Neural cell (in vitro differentiated cells): ENCODE measurements around the gene NSUN6. TPM values are rescaled to one million over a fixed set of nuclear protein-coding genes. Genes with fewer than 3 reads are reported as not detected.

ENCODE experiments used
- H2AFZ ChIP-seq: fragments of 200-600, 300-800 bp; sonication (generic), shearing (Covaris generic); 2 replicates; pipeline ENCODE4 v1.6.0; 2014; ENCODE audit warnings: low read depth, mild to moderate bottlenecking, antibody characterized with exemption, low read length, moderate library complexity
- H3F3A ChIP-seq: fragments of 200-600 bp; shearing (Covaris generic); 2 replicates; pipeline ENCODE4 v1.6.1; 2016; ENCODE audit warnings: mild to moderate bottlenecking, moderate library complexity, mixed read lengths, antibody characterized with exemption, low read length; ENCODE audit not compliant: insufficient read depth, poor library complexity, severe bottlenecking
- H3K27ac ChIP-seq: fragments of 200-600, 300-800 bp; sonication (generic), shearing (Covaris generic); 2 replicates; pipeline ENCODE4 v1.5.1; 2014; ENCODE audit warnings: mild to moderate bottlenecking, low read length, moderate library complexity
- H3K27me3 ChIP-seq: fragments of 300-800, 200-600 bp; sonication (generic), shearing (Covaris generic); 2 replicates; pipeline ENCODE4 v1.6.0; 2014; ENCODE audit warnings: mild to moderate bottlenecking, low read depth, low read length, moderate library complexity; ENCODE audit not compliant: insufficient read depth
- H3K36me3 ChIP-seq: fragments of 300-800, 200-600 bp; sonication (generic), shearing (Covaris generic); 2 replicates; pipeline ENCODE4 v1.5.1; 2014; ENCODE audit warnings: mild to moderate bottlenecking, antibody characterized with exemption, low read length, moderate library complexity; ENCODE audit not compliant: insufficient read depth
- H3K4me2 ChIP-seq: fragments of 300-800, 200-600 bp; sonication (generic), shearing (Covaris generic); 2 replicates; pipeline ENCODE4 v1.6.0; 2014; ENCODE audit warnings: mild to moderate bottlenecking, low read length
- H3K4me3 ChIP-seq: fragments of 300-800, 200-600 bp; sonication (generic), shearing (Covaris generic); 2 replicates; pipeline ENCODE4 v1.5.1; 2014; ENCODE audit warnings: mild to moderate bottlenecking, low read length, moderate library complexity
- H3K79me2 ChIP-seq: fragments of 200-600 bp; shearing (Covaris generic); replicated peaks from 2 replicates; pipeline ENCODE4 v1.6.0; 2014; ENCODE audit warnings: mild to moderate bottlenecking, low read length, moderate library complexity; ENCODE audit not compliant: insufficient read depth
- H3K9ac ChIP-seq: fragments of 300-800, 200-600 bp; sonication (generic), shearing (Covaris generic); 2 replicates; pipeline ENCODE4 v1.6.1; 2016; ENCODE audit warnings: mild to moderate bottlenecking, low read length, mixed read lengths
- H3K9me2 ChIP-seq: fragments of 200-600 bp; shearing (Covaris generic); 2 replicates; pipeline ENCODE4 v1.6.1; 2016; ENCODE audit warnings: mild to moderate bottlenecking, low read length, mixed read lengths; ENCODE audit not compliant: insufficient read depth
- H3K9me3 ChIP-seq: fragments of 200-600, 300-800 bp; sonication (generic), shearing (Covaris generic); 2 replicates; pipeline ENCODE4 v1.6.1; 2016; ENCODE audit warnings: mild to moderate bottlenecking, mixed run types, low read length, moderate library complexity, mixed read lengths
- H4K20me1 ChIP-seq: fragments of 200-600 bp; shearing (Covaris generic); 2 replicates; pipeline ENCODE4 v1.6.1; 2016; ENCODE audit warnings: mild to moderate bottlenecking, mixed run types; ENCODE audit not compliant: insufficient read depth
- CTCF ChIP-seq: fragments of 450-650 bp; IDR thresholded peaks from 2 replicates; pipeline ENCODE4 v1.5.1; 2014; ENCODE audit warnings: antibody characterized with exemption, mild to moderate bottlenecking, moderate library complexity; ENCODE audit not compliant: poor library complexity, severe bottlenecking
- EP300 ChIP-seq: fragments of 450-650 bp; conservative IDR thresholded peaks from 2 replicates; pipeline ENCODE4 v1.6.1; 2014; ENCODE audit warnings: antibody characterized with exemption, mild to moderate bottlenecking, moderate library complexity; ENCODE audit not compliant: poor library complexity, severe bottlenecking
- EZH2 ChIP-seq: fragments of 200-600, 300-800 bp; shearing (Covaris generic), sonication (generic); IDR thresholded peaks from 2 replicates; pipeline ENCODE4 v1.6.1; 2014; ENCODE audit warnings: antibody characterized with exemption, low read length, borderline replicate concordance, mild to moderate bottlenecking; ENCODE audit not compliant: insufficient read depth, poor library complexity, severe bottlenecking
- MXI1 ChIP-seq: fragments of 450-650 bp; conservative IDR thresholded peaks from 2 replicates; pipeline ENCODE4 v1.6.1; 2014; ENCODE audit warnings: antibody characterized with exemption, mild to moderate bottlenecking; ENCODE audit not compliant: poor library complexity, severe bottlenecking
- POLR2AphosphoS5 ChIP-seq: IDR thresholded peaks from 2 replicates; pipeline ENCODE4 v1.6.1; 2012
- RAD21 ChIP-seq: fragments of 450-650 bp; conservative IDR thresholded peaks from 2 replicates; pipeline ENCODE4 v1.6.1; 2014; ENCODE audit warnings: antibody characterized with exemption, mild to moderate bottlenecking, moderate library complexity
- REST ChIP-seq: IDR thresholded peaks from 2 replicates; pipeline ENCODE4 v1.6.1; 2012; ENCODE audit warnings: borderline replicate concordance
- SMC3 ChIP-seq: fragments of 450-650 bp; conservative IDR thresholded peaks from 2 replicates; pipeline ENCODE4 v1.6.1; 2014; ENCODE audit warnings: antibody characterized with exemption, mild to moderate bottlenecking, moderate library complexity; ENCODE audit not compliant: poor library complexity
- TAF1 ChIP-seq: IDR thresholded peaks from 2 replicates; pipeline ENCODE4 v1.6.1; 2012; ENCODE audit warnings: low read depth
- polyA plus RNA-seq: library from polyadenylated mRNA; depleted of rRNA; stranded (reverse); fragments of >200 nt; gene quantifications from 2 replicates; pipeline ENCODE4 v1.2.3, GENCODE V29; 2014

Gene NSUN6
- polyA plus RNA-seq, 1 donor from 2014 or later, result 74.6 TPM

DNA sequence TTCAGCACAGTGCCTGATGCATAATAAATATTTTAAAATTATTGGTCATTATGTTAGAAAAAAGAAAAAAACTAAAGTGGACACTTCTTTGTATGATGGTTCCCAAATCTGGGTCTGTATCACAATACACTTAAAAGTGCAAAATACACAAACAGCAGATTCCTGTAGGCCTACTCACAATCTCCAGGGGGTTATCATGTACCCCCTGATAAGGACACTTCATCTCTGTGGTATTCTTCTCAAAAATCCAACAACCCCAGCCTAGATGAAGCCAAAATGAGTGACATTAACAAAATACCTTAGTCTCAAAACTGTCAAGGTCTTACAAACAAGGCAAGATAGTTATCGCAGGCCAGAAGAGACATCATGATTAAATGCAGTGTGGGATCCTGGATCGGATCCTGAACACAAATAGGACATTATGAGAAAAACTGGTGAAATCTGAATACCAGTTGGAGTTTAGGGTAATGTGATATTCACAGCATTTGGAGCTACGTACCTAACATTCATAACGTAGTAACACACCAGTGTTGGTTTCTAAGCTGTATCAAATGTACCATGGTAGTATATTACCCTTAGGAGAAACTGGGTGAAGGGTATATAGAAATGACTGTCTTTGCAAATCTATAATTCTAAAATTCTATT lies 45.2 kb downstream of the NSUN6 start:
- Histone ChIP-seq H3K9ac (no peak overlapping the region), H3K9me3 (no peaks in the 10 kb centered on the region), H3K4me3 (no peak overlapping the region), H3K4me2 (no peak overlapping the region), H3K27ac (no peak overlapping the region), H3K9me2 (no peaks in the 10 kb centered on the region), H4K20me1 (no peaks in the 10 kb centered on the region), H3K36me3 (no peaks in the 10 kb centered on the region), H3K79me2 (no peaks in the 10 kb centered on the region), H3K27me3 (no peaks in the 10 kb centered on the region), H3F3A (no peaks in the 10 kb centered on the region), H2AFZ (no peak overlapping the region)
- TF ChIP-seq RAD21 (no peak), POLR2AphosphoS5 (no peak), REST (no peak), EP300 (no peak), MXI1 (no peak), SMC3 (no peak), EZH2 (no peak), CTCF (no peak), TAF1 (no peak)

DNA sequence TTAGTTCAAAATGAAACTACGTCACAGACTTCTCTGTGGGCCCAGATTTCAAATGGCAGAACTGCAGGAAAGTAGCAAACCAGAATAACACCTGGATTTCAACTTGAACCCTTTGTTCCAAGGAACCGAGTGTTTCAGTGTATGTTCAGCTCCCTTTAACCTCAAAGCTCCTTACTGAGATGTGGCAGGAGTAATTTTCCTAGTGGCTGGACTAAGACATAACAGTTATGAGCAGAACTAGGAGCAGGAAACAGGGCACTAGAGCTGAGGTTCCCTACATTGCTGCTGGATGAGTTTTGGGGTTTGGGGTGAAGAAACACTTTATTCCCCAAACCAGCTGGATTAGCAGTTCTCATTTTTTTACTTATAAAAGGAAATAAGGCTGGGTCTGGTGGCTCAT lies 50.1 kb downstream of the NSUN6 start:
- H2AFZ ChIP-seq, result no peak overlapping the region

More for the DNA sequence above, 50.1 kb downstream of the NSUN6 start:
- Histone ChIP-seq H3K4me2 (no peak overlapping the region), H3K79me2 (no peaks in the 10 kb centered on the region), H3F3A (no peaks in the 10 kb centered on the region), H3K27me3 (no peaks in the 10 kb centered on the region), H3K4me3 (no peak overlapping the region), H3K9me2 (no peaks in the 10 kb centered on the region), H3K9me3 (no peaks in the 10 kb centered on the region), H3K27ac (no peak overlapping the region), H3K36me3 (no peaks in the 10 kb centered on the region), H4K20me1 (no peaks in the 10 kb centered on the region), H3K9ac (no peak overlapping the region)
- TF ChIP-seq CTCF (no peak), EP300 (no peak), POLR2AphosphoS5 (no peak), MXI1 (no peak), SMC3 (no peak), RAD21 (no peak), TAF1 (no peak), EZH2 (no peak), REST (no peak)
